ENCODE data around the gene DPAGT1.

DNA sequence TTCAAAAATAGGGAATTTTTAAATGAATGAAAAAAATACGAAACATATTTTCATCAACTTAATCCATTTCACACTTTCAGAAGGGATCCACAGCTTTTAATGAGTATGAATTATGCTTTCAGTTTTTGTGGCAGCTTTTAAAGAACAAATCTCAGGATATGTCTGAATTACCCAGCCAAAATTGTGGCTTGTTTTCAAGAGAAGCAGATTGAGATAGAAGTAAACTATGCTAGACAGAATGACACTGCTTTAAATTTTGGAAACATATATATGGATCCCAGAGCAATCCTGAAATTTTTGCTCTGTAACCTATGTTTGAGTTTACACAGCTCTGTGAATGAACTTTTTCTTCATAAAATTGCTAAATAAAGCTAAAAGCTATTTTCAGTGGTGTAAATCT, 17.3 kb upstream of the DPAGT1 start:
- TF ChIP-seq, protein P1, sequence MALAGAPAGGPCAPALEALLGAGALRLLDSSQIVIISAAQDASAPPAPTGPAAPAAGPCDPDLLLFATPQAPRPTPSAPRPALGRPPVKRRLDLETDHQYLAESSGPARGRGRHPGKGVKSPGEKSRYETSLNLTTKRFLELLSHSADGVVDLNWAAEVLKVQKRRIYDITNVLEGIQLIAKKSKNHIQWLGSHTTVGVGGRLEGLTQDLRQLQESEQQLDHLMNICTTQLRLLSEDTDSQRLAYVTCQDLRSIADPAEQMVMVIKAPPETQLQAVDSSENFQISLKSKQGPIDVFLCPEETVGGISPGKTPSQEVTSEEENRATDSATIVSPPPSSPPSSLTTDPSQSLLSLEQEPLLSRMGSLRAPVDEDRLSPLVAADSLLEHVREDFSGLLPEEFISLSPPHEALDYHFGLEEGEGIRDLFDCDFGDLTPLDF (CRISPR knock-in tag; IDR thresholded peaks at IDR 0.05): no peak
- TF ChIP-seq FOXJ3 (CRISPR knock-in tag; IDR thresholded peaks at IDR 0.05; ENCODE audit: borderline replicate concordance) (no peak), FOXP1 (CRISPR knock-in tag; IDR thresholded peaks at IDR 0.05; ENCODE audit: borderline replicate concordance) (no peak), ZNF138 (CRISPR knock-in tag; conservative IDR thresholded peaks at IDR 0.05) (no peak), TEAD4 (CRISPR knock-in tag; IDR thresholded peaks at IDR 0.05) (no peak), ZNF423 (CRISPR knock-in tag; IDR thresholded peaks at IDR 0.05) (no peak)
- TF ChIP-seq, protein P2, sequence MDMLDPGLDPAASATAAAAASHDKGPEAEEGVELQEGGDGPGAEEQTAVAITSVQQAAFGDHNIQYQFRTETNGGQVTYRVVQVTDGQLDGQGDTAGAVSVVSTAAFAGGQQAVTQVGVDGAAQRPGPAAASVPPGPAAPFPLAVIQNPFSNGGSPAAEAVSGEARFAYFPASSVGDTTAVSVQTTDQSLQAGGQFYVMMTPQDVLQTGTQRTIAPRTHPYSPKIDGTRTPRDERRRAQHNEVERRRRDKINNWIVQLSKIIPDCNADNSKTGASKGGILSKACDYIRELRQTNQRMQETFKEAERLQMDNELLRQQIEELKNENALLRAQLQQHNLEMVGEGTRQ (CRISPR knock-in tag; IDR thresholded peaks at IDR 0.05): no peak
- TF ChIP-seq, protein P3, sequence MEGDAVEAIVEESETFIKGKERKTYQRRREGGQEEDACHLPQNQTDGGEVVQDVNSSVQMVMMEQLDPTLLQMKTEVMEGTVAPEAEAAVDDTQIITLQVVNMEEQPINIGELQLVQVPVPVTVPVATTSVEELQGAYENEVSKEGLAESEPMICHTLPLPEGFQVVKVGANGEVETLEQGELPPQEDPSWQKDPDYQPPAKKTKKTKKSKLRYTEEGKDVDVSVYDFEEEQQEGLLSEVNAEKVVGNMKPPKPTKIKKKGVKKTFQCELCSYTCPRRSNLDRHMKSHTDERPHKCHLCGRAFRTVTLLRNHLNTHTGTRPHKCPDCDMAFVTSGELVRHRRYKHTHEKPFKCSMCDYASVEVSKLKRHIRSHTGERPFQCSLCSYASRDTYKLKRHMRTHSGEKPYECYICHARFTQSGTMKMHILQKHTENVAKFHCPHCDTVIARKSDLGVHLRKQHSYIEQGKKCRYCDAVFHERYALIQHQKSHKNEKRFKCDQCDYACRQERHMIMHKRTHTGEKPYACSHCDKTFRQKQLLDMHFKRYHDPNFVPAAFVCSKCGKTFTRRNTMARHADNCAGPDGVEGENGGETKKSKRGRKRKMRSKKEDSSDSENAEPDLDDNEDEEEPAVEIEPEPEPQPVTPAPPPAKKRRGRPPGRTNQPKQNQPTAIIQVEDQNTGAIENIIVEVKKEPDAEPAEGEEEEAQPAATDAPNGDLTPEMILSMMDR (IDR thresholded peaks at IDR 0.05): no peak

Data from WTC11 (cell line).